T-helper 2 cell treated with Interferon-gamma antibody and Interleukin-4, amounts not matched to agents 5 μg/mL and 100 μg/mL, for 36 hours (primary cell): ENCODE data around the gene PCED1B.
A peak's percentile ranks its signal among the peaks of the same experiment; 100 is the strongest.

Source experiments
- DNase-seq: peaks from one replicate; pipeline ENCODE4 v3.0.0; 2021; ENCODE audit warnings: low spot score
- H3K27ac Mint-ChIP-seq: one replicate; pipeline ENCODE4 v1.8.0; 2021; ENCODE audit warnings: mild to moderate bottlenecking, mixed read lengths
- H3K27me3 Mint-ChIP-seq: one replicate; pipeline ENCODE4 v1.8.0; 2021; ENCODE audit warnings: low read depth, mixed read lengths
- H3K36me3 Mint-ChIP-seq: one replicate; pipeline ENCODE4 v1.8.0; 2021; ENCODE audit warnings: low read depth, mixed read lengths
- H3K4me1 Mint-ChIP-seq: one replicate; pipeline ENCODE4 v1.8.0; 2021; ENCODE audit warnings: low read depth, mixed read lengths
- H3K4me3 Mint-ChIP-seq: one replicate; pipeline ENCODE4 v1.8.0; 2022; ENCODE audit warnings: mild to moderate bottlenecking, moderate library complexity, mixed read lengths
- H3K9me3 Mint-ChIP-seq: one replicate; pipeline ENCODE4 v1.8.0; 2021; ENCODE audit warnings: mixed read lengths

Gene PCED1B

DNA sequence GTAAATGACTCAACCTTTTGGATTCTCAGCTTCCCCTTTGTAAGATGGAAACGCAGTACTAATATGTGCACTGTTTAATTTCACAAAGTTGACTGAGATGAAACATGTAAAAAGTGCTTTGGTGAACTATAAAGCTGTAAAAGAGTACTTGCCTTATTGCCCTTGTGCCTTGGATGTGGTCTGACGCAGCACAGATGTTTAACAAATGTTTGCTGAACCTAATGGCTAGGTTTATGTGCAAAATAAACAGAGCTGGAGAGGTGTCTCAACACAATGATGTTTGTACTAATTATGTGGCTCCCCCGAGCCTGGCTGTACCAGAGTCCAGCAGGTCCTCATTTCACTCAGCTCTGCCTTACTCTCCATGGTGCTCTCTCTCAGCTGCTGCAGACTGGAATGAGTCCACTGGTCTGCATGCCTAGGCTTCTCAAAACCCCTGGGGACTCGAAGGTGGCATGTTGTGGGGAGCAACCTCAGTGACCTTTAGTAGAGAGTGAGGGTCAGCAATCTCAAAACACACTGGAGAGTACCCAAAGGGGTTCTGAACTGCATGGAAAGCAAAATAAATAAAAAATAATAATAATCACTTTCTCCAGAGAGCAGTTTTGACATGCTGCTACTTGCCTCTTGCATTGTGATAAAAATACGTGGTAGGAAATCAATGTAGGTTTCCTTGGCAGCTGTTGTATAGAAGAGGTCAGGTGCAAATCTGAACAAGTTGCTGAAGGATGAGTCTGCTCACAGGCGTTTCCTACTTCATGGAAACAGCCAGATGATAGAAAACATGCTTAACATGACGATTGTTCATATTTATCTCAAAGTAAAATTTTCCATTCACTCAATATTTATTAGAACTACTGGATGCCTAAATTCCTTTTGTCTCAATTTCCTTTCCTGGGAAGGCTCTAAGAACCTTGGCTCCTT is 8.9 kb downstream of the PCED1B start:
- Mint-ChIP-seq H3K9me3 (peaks cover 12% of the 10 kb centered on the region), H3K4me3 (no peak overlapping the region), H3K4me1 (peaks cover 27% of the 10 kb centered on the region), H3K36me3 (peaks cover 1% of the 10 kb centered on the region), H3K27me3 (peaks cover 3% of the 10 kb centered on the region), H3K27ac (no peak overlapping the region)
- no peak for DNase-seq

DNA sequence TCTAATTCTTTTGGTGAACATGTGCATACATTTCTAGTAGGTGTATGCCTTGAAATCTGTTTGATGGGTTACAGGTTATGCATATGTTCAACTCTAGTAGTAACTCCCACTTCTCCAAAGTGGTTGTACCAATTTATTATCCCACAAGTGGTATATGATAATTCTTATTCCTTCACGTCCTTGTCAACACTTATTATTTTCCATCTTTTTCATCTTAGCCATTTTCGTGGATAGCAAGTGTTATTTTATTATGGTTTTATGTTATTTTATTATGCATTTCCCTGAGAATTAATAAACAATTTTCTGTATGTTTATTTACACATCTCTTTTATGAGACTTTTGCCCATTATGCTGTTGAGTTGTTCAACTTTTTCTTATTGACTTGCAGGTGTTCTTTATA is 11.6 kb downstream of the PCED1B start:
- Mint-ChIP-seq H3K4me3 (no peak overlapping the region), H3K27ac (no peak overlapping the region), H3K36me3 (peaks cover 3% of the 10 kb centered on the region), H3K9me3 (peaks cover 12% of the 10 kb centered on the region), H3K4me1 (peaks cover 14% of the 10 kb centered on the region), H3K27me3 (peaks cover 4% of the 10 kb centered on the region)
- no peak for DNase-seq

GRCh38 chr12:47094804-47095203 is 15.4 kb downstream of the PCED1B start:
- H3K27ac Mint-ChIP-seq, result no peak overlapping the region
- H3K9me3 Mint-ChIP-seq, result peaks cover 12% of the 10 kb centered on the region
- no peak overlapping the region for H3K4me3 Mint-ChIP-seq
- peaks cover 4% of the 10 kb centered on the region for H3K27me3 Mint-ChIP-seq
- DNase-seq, result no peak
- peaks cover 3% of the 10 kb centered on the region for H3K36me3 Mint-ChIP-seq
- H3K4me1 Mint-ChIP-seq, result peaks cover 13% of the 10 kb centered on the region

DNA sequence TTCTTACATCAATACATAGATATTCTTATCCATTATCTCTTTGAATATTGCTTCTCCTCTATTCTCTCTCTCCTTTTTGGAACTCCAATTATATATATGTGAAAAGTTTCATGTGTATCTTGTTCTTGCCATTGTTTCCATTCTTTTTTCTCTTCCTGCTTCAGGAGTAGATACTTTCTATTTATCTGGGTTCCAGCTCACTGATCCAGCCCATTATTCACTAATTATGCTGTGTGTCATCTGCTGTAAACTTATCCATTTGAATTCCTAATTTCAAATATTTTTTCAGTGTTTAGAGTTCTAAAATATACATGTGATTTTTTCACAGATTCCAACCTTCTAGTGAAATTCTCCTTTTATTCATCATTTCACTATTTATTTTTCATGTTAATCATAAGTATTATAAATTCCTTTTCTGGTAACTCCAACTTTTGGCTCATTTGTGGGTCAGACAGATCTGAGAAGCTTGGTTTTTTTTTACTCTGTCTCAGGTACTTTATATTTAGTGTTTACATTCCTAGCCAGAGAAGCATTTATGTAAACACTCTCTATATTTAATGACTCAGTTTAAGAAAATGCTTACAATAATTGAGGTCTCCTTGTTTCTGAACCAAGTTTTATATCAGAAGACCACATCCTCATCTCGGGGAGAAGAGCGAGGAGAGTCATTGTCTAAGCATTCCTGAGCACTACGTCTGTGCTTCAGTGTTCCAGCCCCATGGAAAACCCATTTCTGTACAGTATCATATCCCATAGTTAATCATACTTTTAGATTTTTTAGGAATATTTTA is 16.2 kb downstream of the PCED1B start:
- no peak for DNase-seq
- Mint-ChIP-seq H3K9me3 (peaks cover 6% of the 10 kb centered on the region), H3K27ac (no peak overlapping the region), H3K36me3 (peaks cover 2% of the 10 kb centered on the region), H3K4me1 (peaks cover 13% of the 10 kb centered on the region), H3K27me3 (peaks cover 4% of the 10 kb centered on the region), H3K4me3 (peak overlapping the region; percentile 9)

- Mint-ChIP-seq H3K36me3 (peaks cover 2% of the 10 kb centered on the region), H3K4me1 (peaks cover 13% of the 10 kb centered on the region), H3K4me3 (no peak overlapping the region), H3K27me3 (peaks cover 4% of the 10 kb centered on the region), H3K9me3 (no peaks in the 10 kb centered on the region), H3K27ac (no peak overlapping the region)
- DNase-seq, result no peak
Observed at GRCh38 chr12:47097276-47097896, 18.0 kb downstream of the PCED1B start.

DNA sequence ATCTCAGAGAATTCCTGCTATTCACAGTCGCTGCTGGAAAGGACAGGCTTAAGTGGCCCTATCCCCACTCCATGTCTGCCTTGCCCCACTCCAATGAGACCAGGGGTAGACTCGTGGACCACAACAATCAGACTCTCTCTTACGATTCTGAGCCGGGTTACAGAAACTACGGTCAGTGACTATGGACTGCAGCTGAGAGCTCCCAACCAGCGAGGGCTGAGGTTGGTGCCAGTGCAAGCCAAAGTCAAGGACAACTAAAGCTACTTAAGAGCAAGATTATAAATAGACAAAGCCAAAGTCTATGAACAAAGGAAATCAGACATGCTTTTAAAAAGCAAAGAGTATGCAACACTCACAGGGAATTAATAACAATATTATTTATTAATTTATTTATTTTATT is 18.7 kb downstream of the PCED1B start:
- Mint-ChIP-seq H3K9me3 (no peaks in the 10 kb centered on the region), H3K27me3 (peaks cover 3% of the 10 kb centered on the region), H3K36me3 (peaks cover 2% of the 10 kb centered on the region), H3K4me1 (peaks cover 12% of the 10 kb centered on the region), H3K27ac (no peak overlapping the region), H3K4me3 (no peak overlapping the region)
- no peak for DNase-seq

DNA sequence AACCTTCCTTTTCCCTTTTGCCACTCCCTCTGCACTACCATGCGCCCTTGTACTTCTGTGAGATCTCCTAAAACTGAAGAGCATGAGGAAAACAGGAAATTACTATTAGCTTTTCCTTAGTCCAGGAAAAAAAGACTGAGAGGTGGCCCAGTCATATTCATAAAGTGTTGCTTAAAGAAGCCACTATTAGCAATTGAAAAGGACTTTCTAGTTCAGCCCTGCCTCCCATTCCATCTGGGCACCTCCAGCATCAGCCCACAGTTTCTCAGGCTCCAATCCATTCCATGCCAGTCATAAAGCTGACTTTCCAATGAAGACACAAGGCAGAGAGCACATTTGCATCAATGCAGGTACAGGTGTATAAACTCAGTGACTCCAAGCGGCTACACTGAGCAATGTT is 20.2 kb downstream of the PCED1B start:
- H3K27ac Mint-ChIP-seq, result no peak overlapping the region
- DNase-seq, result no peak
- peaks cover 2% of the 10 kb centered on the region for H3K36me3 Mint-ChIP-seq
- no peak overlapping the region for H3K4me3 Mint-ChIP-seq
- no peaks in the 10 kb centered on the region for H3K9me3 Mint-ChIP-seq
- no peaks in the 10 kb centered on the region for H3K27me3 Mint-ChIP-seq
- peaks cover 8% of the 10 kb centered on the region for H3K4me1 Mint-ChIP-seq

DNA sequence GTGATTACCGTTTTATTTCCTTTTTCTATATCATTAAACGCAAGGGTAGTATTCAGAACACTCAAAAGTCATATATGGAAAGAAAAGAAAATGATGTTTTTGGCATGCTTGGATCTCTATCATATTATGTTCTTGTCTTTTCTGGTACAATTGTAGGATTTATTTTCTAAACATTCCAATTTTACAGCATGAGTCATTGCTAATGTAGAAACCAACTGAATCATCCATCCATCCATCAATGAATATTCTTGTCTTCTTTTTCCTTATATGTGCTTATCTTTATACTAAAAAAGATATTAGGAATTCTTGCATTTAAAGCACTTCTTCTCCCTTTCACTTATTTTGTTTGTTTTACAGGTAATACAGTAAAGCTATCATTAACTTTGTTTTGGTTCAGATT is 20.7 kb downstream of the PCED1B start:
- Mint-ChIP-seq H3K4me3 (no peak overlapping the region), H3K4me1 (peaks cover 6% of the 10 kb centered on the region), H3K27me3 (no peaks in the 10 kb centered on the region), H3K27ac (no peak overlapping the region), H3K36me3 (peaks cover 1% of the 10 kb centered on the region), H3K9me3 (no peaks in the 10 kb centered on the region)
- DNase-seq, result no peak

DNA sequence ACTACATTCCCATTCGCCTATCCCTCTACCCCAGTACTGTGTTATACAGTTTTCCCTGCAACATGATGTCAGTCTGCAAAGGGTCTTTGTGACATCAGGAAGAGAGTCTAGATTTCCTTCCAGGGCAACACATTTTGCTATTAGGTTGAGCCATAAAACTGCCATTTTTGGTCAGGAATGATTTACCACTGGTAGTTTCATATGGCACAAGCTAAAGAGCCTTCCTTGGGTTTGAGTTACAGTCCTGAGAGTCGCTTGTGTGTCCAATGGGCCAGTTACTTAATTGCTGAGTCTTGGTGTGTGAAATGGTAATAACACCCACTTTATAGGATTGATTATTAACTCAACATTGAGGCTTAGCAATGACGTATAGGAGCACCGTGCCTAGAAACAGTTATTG is 23.0 kb downstream of the PCED1B start:
- Mint-ChIP-seq H3K9me3 (no peaks in the 10 kb centered on the region), H3K27me3 (no peaks in the 10 kb centered on the region), H3K4me3 (no peak overlapping the region), H3K4me1 (no peaks in the 10 kb centered on the region), H3K36me3 (peaks cover 2% of the 10 kb centered on the region), H3K27ac (no peak overlapping the region)
- no peak for DNase-seq

DNA sequence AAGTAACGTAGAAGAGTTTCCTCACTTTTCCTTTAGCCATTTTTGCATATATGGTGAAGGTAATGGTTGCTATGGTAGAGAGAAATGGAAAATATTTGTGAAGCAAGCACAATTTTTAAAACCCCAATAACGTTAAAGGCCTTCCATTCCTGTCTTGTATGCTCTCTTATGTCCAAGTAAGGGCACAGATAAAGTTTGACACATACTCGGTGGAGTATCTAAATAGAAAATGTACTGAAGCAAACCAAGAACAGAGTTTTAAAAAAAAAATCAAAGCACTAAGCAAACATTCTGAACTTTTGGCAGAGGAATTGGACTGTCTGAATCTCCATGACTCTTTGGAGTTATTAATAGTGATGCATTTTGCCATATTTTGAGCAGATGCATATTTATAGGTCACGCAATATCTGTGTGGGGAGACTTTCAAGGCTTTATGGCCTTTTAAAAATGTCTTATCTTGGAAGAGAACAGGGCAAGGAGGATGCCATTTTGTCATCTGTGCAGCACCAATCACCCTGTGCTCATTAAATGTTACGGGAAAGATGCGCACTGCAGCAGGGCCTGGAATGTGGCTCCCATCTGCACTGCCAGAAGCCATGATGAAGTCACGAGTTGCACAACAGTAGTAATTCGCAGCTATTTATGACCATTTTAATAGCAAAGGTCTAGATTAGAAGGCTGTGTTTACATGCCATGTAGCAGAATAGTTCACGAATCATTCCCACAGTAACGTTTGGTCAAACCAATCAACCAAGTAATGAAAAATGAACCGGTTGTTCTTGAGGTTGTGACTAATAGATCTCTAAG is 23.6 kb downstream of the PCED1B start:
- DNase-seq, result no peak
- no peaks in the 10 kb centered on the region for H3K27me3 Mint-ChIP-seq
- H3K27ac Mint-ChIP-seq, result no peak overlapping the region
- peaks cover 3% of the 10 kb centered on the region for H3K36me3 Mint-ChIP-seq
- H3K9me3 Mint-ChIP-seq, result no peaks in the 10 kb centered on the region
- no peak overlapping the region for H3K4me3 Mint-ChIP-seq
- H3K4me1 Mint-ChIP-seq, result no peaks in the 10 kb centered on the region

DNA sequence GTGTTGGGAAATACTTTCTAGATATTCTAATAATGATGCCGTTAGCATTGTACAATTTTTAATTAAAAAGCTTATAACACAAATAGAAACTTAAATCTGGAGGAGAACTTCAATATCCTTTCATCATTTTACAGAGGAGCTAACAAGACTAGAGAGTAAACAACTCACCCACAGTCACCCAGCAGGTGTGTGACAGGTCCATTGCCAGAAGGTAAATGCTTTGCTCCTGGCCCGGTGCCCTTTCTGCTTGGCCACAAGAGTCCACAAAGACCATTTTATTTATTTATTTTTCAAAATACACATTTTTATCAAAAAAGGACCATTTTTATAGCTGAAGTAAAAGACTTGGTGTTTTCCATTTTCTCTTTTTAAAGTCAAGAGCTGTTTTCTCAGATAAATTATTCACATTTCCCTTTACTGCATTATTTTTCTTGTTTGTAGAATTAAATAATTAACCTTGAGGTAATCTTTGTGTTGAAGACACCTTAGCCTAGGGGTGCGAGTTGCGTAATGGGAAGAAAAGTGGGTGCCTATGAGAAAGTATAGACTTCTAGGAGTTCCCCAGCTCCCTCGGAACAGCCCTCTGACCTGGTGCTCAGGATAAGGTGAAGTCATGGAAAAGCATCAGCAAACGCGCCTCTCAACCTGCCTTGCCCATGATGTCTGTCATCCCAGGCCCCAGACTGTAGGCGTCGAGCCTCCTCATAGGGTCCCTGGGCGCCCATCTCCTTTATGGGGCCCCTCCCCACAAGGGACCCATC is 26.7 kb downstream of the PCED1B start:
- Mint-ChIP-seq H3K4me3 (no peak overlapping the region), H3K9me3 (no peaks in the 10 kb centered on the region), H3K36me3 (peaks cover 8% of the 10 kb centered on the region), H3K4me1 (peaks cover 7% of the 10 kb centered on the region), H3K27ac (no peak overlapping the region), H3K27me3 (no peaks in the 10 kb centered on the region)
- DNase-seq, result no peak

DNA sequence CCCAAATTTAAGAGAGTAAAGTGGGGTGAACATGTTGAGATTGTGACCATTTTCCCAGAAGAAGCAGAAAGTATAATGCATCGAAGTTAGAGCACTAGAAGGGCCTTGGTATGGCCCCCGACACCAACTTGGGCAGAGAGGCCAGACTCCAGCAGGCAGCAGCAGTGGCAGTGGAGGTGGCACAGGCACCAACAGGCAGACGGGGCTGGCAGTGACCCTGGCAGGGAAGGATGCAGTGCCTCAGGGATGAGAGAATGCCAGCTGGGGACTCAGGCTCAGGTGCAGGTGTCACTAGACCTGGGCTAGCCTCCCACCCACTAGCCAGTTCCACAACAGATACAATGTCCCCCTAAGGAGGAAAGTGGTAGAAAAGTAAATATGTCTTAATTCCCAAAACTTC is 28.0 kb downstream of the PCED1B start:
- Mint-ChIP-seq H3K4me3 (no peak overlapping the region), H3K36me3 (peaks cover 11% of the 10 kb centered on the region)

DNA sequence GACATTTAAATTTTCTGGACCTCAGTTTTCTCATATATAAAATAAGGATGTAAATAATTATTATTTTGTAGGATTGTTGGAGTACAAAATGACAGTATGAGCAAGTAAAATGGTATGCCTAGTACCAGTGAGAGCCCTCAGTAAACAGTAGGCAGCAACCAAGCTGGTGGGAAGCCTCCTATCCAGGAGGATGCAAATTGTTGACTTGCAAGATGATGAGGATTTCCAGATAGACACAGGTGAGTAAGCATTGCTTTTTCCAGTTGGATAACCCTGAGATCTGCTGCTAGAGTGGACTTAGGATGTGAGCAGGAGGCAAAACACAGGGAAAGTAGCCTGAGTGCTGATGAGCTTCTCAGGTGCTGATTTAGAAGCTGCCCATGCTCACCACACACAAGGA is 28.5 kb downstream of the PCED1B start:
- H3K36me3 Mint-ChIP-seq, result peaks cover 11% of the 10 kb centered on the region
- no peak overlapping the region for H3K27ac Mint-ChIP-seq
- H3K9me3 Mint-ChIP-seq, result no peaks in the 10 kb centered on the region
- H3K4me1 Mint-ChIP-seq, result peaks cover 22% of the 10 kb centered on the region
- no peaks in the 10 kb centered on the region for H3K27me3 Mint-ChIP-seq
- no peak overlapping the region for H3K4me3 Mint-ChIP-seq
- no peak for DNase-seq

More for the DNA sequence above, 28.0 kb downstream of the PCED1B start:
- Mint-ChIP-seq H3K9me3 (no peaks in the 10 kb centered on the region), H3K27ac (no peak overlapping the region), H3K4me1 (peaks cover 17% of the 10 kb centered on the region), H3K27me3 (no peaks in the 10 kb centered on the region)
- DNase-seq, result no peak
